GM12878 (cell line): ENCODE data around the gene COA1. TPM values are rescaled to one million over a fixed set of nuclear protein-coding genes. Genes with fewer than 3 reads are reported as not detected.

ENCODE experiments used
- ATAC-seq: fragments of 200-7000 bp; cut with Tn5 transposase; 3 replicates; pipeline ENCODE4 v1.9.1; 2020; ENCODE audit warnings: mild to moderate bottlenecking, moderate library complexity
- BruUV-seq: library from RNA; stranded (reverse); fragments of 400-500 nt; replicated peaks from 2 replicates; lab custom pipeline; 2021; lab: Mats Ljungman, UMichigan
- CTCF ChIA-PET: fragments of 300-600 bp; sonication (Branson Sonifier 250); formaldehyde crosslinking; extraction: SDS; loops from one replicate; lab custom pipeline; 2021; ENCODE audit warnings: inconsistent platforms; lab: Yijun Ruan, JAX
- POLR2A ChIA-PET: fragments of 350-600 bp; formaldehyde crosslinking; extraction: SDS; loops from one replicate; lab custom pipeline; 2021; ENCODE audit warnings: inconsistent platforms; lab: Charles Lee
- RAD21 ChIA-PET: fragments of 300-600 bp; sonication (Branson Sonifier 250); formaldehyde crosslinking; loops from one replicate; lab custom pipeline; 2023; ENCODE audit warnings: antibody characterized with exemption; ENCODE audit not compliant: unreplicated experiment; lab: Charles Lee
- SMC1A ChIA-PET: fragments of 300-600 bp; sonication (Branson Sonifier 250); formaldehyde crosslinking; loops from one replicate; lab custom pipeline; 2023; ENCODE audit not compliant: unreplicated experiment, uncharacterized antibody; lab: Charles Lee
- DNase-seq: peaks from one replicate; pipeline ENCODE4 v3.0.0-alpha.2; 2011; ENCODE audit warnings: low read depth, low spot score
- FAIRE-seq: peaks from 3 replicates; lab custom pipeline; 2011; peaks lifted over from hg19 to GRCh38; lab: Jason Lieb, UNC
- H2AFZ ChIP-seq: 2 replicates; pipeline ENCODE4 v1.6.0; 2011; ENCODE audit warnings: low read depth, low read length, control low read depth; ENCODE audit not compliant: control insufficient read depth
- H3K27ac ChIP-seq: 2 replicates; pipeline ENCODE4 v1.5.1; 2011; ENCODE audit warnings: control low read depth; ENCODE audit not compliant: control insufficient read depth, insufficient read depth
- H3K27me3 ChIP-seq, 2 experiments: replicated peaks in 1 of 2; 2 replicates each; pipeline versions ENCODE4 v1.6.0 to v1.6.1; 2011; ENCODE audit warnings: low read length in 1 of 2; ENCODE audit not compliant: control insufficient read depth in 2 of 2, insufficient read depth in 2 of 2
- H3K36me3 ChIP-seq, 2 experiments: 2 replicates each; pipeline ENCODE4 v1.5.1; 2011; ENCODE audit warnings: low read length in 1 of 2; ENCODE audit not compliant: control insufficient read depth in 2 of 2, insufficient read depth in 2 of 2
- H3K4me1 ChIP-seq: 2 replicates; pipeline ENCODE4 v1.6.1; 2011; ENCODE audit warnings: mild to moderate bottlenecking, low read length, moderate library complexity, mixed read lengths; ENCODE audit not compliant: control insufficient read depth, insufficient read depth
- H3K4me2 ChIP-seq: 2 replicates; pipeline ENCODE4 v1.6.0; 2011; ENCODE audit warnings: control low read depth; ENCODE audit not compliant: control insufficient read depth, insufficient read depth
- H3K4me3 ChIP-seq: fragments of 200-600 bp; sonication (generic); 2 replicates; pipeline ENCODE4 v1.5.1; 2016
- H3K79me2 ChIP-seq: 2 replicates; pipeline ENCODE4 v1.6.0; 2011; ENCODE audit warnings: low read length; ENCODE audit not compliant: control insufficient read depth, insufficient read depth
- H3K9ac ChIP-seq: 2 replicates; pipeline ENCODE4 v1.8.0; 2011; ENCODE audit warnings: low read length, control low read depth, mixed read lengths; ENCODE audit not compliant: control insufficient read depth, insufficient read depth
- H3K9me3 ChIP-seq: replicated peaks from 3 replicates; pipeline ENCODE4 v1.5.1; 2011; ENCODE audit warnings: mild to moderate bottlenecking, low read length; ENCODE audit not compliant: control insufficient read depth, insufficient read depth
- H4K20me1 ChIP-seq: 2 replicates; pipeline ENCODE4 v1.6.0; 2011; ENCODE audit not compliant: control insufficient read depth, insufficient read depth
- ATF3 ChIP-seq: IDR thresholded peaks from 2 replicates; pipeline ENCODE4 v1.6.1; 2011; ENCODE audit warnings: low read depth, mild to moderate bottlenecking, low read length, moderate library complexity, borderline replicate concordance; ENCODE audit errors: extremely low read depth
- BCL3 ChIP-seq: IDR thresholded peaks from 2 replicates; pipeline ENCODE4 v1.6.1; 2011; ENCODE audit warnings: borderline replicate concordance, low read depth, mild to moderate bottlenecking, moderate library complexity, low read length; ENCODE audit not compliant: insufficient read depth, poor library complexity, severe bottlenecking
- DPF2 ChIP-seq: fragments of 450-650 bp; IDR thresholded peaks from 2 replicates; pipeline ENCODE4 v1.6.1; 2017; ENCODE audit warnings: mild to moderate bottlenecking
- ESRRA ChIP-seq: IDR thresholded peaks from 2 replicates; pipeline ENCODE4 v1.6.1; 2012; ENCODE audit warnings: mild to moderate bottlenecking, low read length, improper control_type of control experiment
- GATAD2B ChIP-seq: fragments of 450-650 bp; conservative IDR thresholded peaks from 2 replicates; pipeline ENCODE4 v1.6.1; 2017; ENCODE audit warnings: low read depth, mild to moderate bottlenecking, moderate library complexity
- MYC ChIP-seq: IDR thresholded peaks from 2 replicates; pipeline ENCODE4 v1.6.1; 2011; ENCODE audit warnings: mild to moderate bottlenecking, low read length, moderate library complexity, inconsistent platforms; ENCODE audit not compliant: insufficient read depth, insufficient replicate concordance, insufficient read length, severe bottlenecking
- PRDM15 ChIP-seq: fragments of 450-650 bp; formaldehyde crosslinking; IDR thresholded peaks from 2 replicates; pipeline ENCODE4 v1.4.0; 2020; ENCODE audit warnings: mild to moderate bottlenecking, moderate library complexity
- TCF12 ChIP-seq: IDR thresholded peaks from 2 replicates; pipeline ENCODE4 v1.6.1; 2011; ENCODE audit warnings: low read depth, mild to moderate bottlenecking, low read length
- ZBTB11 ChIP-seq: fragments of 450-650 bp; formaldehyde crosslinking; IDR thresholded peaks from 2 replicates; pipeline ENCODE4 v1.5.0; 2022; ENCODE audit warnings: mild to moderate bottlenecking, missing genetic modification characterization
- ZNF274 ChIP-seq: IDR thresholded peaks from one replicate; pipeline ENCODE4 v1.8.0; 2011; ENCODE audit not compliant: insufficient read length, insufficient read depth
- ZSCAN29 ChIP-seq: fragments of 450-650 bp; IDR thresholded peaks from 2 replicates; pipeline ENCODE4 v1.6.1; 2017; ENCODE audit warnings: mild to moderate bottlenecking, moderate library complexity
- WGBS: methylation state at CpG from one replicate; pipeline ENCODE4 v1.1.6; 2016; ENCODE audit warnings: low lambda C conversion rate; ENCODE audit not compliant: insufficient replicate concordance, insufficient coverage; ENCODE audit errors: missing lambda C conversion rate; 5-methylcytosine and 5-hydroxymethylcytosine counted together
- in situ Hi-C: fragments of 300-500 bp; cut with MboI; formaldehyde crosslinking; loops from 9 replicates; pipeline ENCODE4 v1.14.3; 2018; ENCODE audit warnings: mixed read lengths
- intact Hi-C: fragments of 100-400 bp; cut with micrococcal nuclease; formaldehyde crosslinking; loops from one replicate; pipeline ENCODE4 v1.14.2; 2022; ENCODE audit not compliant: unreplicated experiment
- polyA plus RNA-seq, 11 experiments: library from polyadenylated mRNA; depleted of rRNA in 4 of 11; unstranded in 6 of 11; stranded (reverse) in 5 of 11; fragments of >200 nt; fragmentation: Nextera tagmentation in 4 of 11; fragmentation: Illumina TruSeq in 1 of 11; extraction: Ambion mirVana in 4 of 11; extraction: Trizol in 1 of 11; gene quantifications; 1 replicate in 1 of 11; 2 replicates in 10 of 11; pipeline versions ENCODE4 v1.2.1 to v1.2.3, GENCODE V29; 2011 to 2016; ENCODE audit warnings: inconsistent platforms in 2 of 11, missing spikeins in 2 of 11, low read depth in 1 of 11
- total RNA-seq, 4 experiments: library from RNA; depleted of rRNA in 3 of 4; stranded (reverse); fragments of >200 nt in 3 of 4; fragmentation: Illumina TruSeq in 1 of 4; extraction: Trizol in 1 of 4; gene quantifications; 2 replicates each; pipeline versions ENCODE4 v1.2.1 to v1.2.3, GENCODE V29; 2013 to 2021

The COA1 gene
- total and polyA plus RNA-seq, 10 of the 15 experiments (the other 5 are each of a cell fraction or from before 2014, with no cell fraction given), result 83.1 to 258 (median 111) TPM

- TF ChIP-seq MYC (no peak), BCL3 (no peak), GATAD2B (no peak), ZSCAN29 (no peak), TCF12 (no peak), PRDM15 (CRISPR knock-in tag) (no peak)
These were observed 40.0 kb upstream of the COA1 start (continued) for GRCh38 chr7:43769281-43769680.

- 96% methylated on average over 4 of the region's 4 CpGs for WGBS
- intact Hi-C loops (no loop called here), in situ Hi-C loops (no loop called here)
- ATAC-seq (no peak), FAIRE-seq (no peak), DNase-seq (no peak)
- ChIA-PET POLR2A (no interaction called here), CTCF (interaction anchor here (1.1 to 1.5 kb wide), 2 partner anchors 16 to 508 kb away, joined by 3 to 7 read pairs; no protein-coding TSS in a partner anchor), SMC1A (interaction anchor here (1.5 to 1.7 kb wide), 2 partner anchors 13 to 39 kb away, joined by 5 read pairs; no protein-coding TSS in a partner anchor), RAD21 (interaction anchor here (0.7 to 1.7 kb wide), 3 partner anchors 13 to 187 kb away, joined by 3 to 7 read pairs (median 3); partner anchors contain the start of gene STK17A)
- Histone ChIP-seq H3K79me2 (peaks cover 14% of the 10 kb centered on the region), H3K27me3 (no peaks in the 10 kb centered on the region), H3K4me3 (no peak overlapping the region), H3K27ac (no peak overlapping the region), H3K9me3 (peaks cover 2% of the 10 kb centered on the region; the same call in 1 of the 3 replicates), H4K20me1 (no peaks in the 10 kb centered on the region), H3K4me2 (no peak overlapping the region), H3K9ac (no peak overlapping the region), H3K4me1 (peaks cover 10% of the 10 kb centered on the region), H3K36me3 (peaks cover 3 to 10% of the 10 kb centered on the region in 2 experiments; a peak in 3 of 4 replicates), H2AFZ (no peak overlapping the region)
- BruUV-seq, result no TSS peak
- TF ChIP-seq TCF12 (no peak), ZBTB11 (CRISPR knock-in tag) (no peak), ESRRA (no peak), ATF3 (no peak), ZNF274 (no peak), DPF2 (no peak)
These were observed 39.6 kb upstream of the COA1 start for GRCh38 chr7:43768887-43769272.
